GM18498 (cell line): ENCODE data around the gene KIF12.

Experiments used
- ATAC-seq: cut with Tn5 transposase; IDR thresholded peaks from one replicate; pipeline ENCODE4 v1.9.1; 2021; ENCODE audit warnings: mild to moderate bottlenecking, moderate library complexity; ENCODE audit not compliant: unreplicated experiment

Gene KIF12

GRCh38 chr9:114107286-114108001 is 8.4 kb upstream of the KIF12 start:
- ATAC-seq = no peak

GRCh38 chr9:114105236-114105635 is 6.1 kb upstream of the KIF12 start:
- no peak for ATAC-seq

- no peak for ATAC-seq
Observed at GRCh38 chr9:114102484-114102883, 3.4 kb upstream of the KIF12 start.

DNA sequence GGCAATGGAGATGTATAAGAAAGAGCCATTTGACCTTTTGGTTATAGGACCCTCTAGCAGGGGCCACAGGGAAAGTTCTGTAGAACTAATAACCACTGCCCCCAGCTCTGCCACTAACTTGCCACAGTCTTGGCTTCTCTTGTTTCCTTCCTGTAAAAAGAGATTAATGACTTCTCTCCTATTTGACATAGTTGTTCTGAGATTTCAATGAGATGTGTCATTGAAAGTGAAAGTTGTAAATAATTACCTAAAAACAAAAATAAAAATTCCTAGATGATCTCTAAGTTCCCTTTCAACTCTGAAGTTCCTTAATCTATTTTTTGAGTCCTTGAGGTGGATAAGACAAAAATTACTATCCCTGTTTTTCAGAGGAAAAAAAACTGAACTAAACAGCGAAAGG is 1.4 kb upstream of the KIF12 start:
- ATAC-seq = no peak

DNA sequence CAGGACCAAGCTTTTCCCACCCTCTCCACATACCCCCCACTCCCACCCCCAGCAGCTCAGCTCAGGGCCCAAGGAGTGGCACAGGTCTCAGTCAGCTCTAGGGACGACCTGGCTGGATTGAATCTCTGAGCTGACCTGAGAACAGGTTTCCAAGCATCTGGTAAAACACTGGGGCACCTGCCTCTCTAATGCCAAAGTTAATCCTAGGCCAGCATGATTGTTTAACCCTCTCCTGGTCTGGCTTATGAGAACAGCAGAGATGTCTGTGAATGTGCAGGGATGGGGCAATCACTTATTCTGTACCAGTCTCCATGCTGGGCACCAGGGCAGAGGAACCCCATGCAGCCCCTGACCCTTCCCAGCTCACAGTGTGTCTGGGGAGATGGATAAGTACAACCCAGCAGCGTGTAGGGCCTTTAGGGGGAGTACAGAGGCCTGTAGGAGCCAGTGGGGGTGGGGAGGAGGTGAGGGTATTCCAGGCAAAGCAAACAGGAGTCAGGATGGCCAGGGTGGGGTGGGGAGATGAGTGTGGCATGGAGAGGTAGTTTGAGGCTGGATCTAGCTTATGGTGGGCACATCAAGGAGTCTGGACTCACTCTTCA is 678 bp upstream of the KIF12 start:
- ATAC-seq = no peak

GRCh38 chr9:114098021-114098935 is 814 bp downstream of the KIF12 start:
- no peak for ATAC-seq

DNA sequence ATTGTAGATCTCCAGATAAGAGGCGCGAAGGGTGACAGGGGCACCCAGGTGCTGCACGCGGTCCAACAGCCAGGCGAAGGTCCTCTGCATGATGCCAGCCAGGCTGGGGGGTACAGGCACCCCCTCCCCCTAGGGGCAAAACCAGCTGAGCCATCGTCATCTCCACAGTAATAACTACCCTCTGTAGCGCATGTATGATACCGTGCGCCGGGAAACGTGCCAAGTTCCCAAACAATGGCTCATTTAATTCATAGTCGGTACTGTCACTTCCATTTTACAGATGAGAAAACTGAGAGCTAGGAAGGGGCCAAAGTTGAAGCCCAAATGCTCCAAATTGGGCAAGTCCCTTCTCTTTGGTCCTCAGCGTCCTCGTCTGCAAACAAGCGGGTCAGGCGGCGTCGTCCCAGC is 1.5 kb downstream of the KIF12 start:
- no peak for ATAC-seq

DNA sequence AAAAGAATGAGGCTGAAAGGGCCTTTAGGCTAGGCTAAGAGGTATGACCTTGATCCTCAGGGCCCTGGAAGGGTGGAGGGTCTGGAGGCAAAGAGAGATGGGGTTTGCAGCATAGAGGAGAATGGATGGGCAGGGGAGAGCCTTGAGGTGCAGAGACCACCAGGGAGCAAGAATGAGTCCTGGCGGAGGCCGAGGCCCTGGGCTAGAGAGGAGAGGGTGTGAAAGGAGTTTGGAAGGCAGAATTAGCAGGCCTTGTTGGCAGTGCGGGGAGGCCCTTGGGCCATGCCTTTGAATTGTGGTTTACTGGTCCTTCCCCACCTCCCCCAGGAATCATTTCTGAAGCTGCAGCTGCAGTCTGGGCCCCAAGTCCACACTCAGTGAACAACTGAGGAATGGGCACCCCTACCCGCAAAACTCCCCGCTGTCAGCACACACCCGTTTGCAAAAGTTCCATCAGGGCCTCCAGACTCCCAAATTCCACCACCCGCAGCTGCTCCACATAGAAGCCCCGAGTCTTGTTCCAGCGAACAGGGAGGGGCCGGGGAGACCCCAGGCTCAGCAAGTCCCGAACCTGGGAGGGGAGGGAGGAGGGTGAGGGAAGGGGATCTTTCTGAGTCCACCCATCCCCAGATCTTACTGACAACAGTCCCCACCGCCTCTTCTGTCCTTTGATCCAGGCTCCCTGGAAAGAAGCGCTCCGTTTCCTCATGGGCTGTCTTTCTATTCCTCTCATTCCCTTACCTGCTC is 2.1 kb downstream of the KIF12 start:
- ATAC-seq = no peak

- ATAC-seq = no peak
Observed at GRCh38 chr9:114096041-114096511, 3.0 kb downstream of the KIF12 start.

GRCh38 chr9:114094971-114095370 is 4.1 kb downstream of the KIF12 start:
- ATAC-seq = no peak

DNA sequence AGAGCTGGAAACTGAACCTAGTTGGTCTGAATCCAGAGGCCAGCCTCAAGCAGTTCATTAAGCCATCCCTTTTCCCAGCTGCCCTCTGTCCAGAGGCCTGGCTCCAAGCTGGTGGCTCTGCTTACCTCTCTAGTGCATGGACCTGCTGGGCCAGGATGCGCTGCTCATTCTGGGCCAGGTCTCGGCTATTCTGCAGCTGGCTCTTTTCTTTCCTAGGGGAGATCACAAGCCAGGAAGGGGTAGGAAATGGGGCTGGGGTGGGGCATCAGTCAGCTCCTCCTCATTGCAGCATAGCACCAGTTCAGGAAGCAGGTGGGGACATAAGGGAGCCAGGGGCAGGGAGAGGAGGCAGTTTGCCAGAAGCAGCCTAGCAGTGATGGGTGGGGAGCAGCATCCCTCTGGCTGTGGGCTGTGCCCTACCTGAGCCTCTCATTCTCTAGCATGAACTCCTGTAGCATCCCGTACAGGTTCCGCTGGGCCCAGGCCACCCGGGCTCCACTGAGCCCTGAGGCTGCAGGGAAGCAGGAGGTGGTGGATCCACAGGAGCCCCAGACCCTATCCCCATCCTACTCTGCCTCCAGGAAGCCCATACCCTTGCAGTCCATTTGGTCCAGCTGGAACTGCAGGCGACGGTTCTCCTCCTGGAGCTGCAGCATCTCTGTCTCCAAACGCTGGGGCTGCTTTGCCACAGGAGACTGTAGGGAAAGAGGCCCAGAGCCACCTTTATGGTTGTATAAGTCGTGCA is 5.2 kb downstream of the KIF12 start:
- ATAC-seq = no peak

DNA sequence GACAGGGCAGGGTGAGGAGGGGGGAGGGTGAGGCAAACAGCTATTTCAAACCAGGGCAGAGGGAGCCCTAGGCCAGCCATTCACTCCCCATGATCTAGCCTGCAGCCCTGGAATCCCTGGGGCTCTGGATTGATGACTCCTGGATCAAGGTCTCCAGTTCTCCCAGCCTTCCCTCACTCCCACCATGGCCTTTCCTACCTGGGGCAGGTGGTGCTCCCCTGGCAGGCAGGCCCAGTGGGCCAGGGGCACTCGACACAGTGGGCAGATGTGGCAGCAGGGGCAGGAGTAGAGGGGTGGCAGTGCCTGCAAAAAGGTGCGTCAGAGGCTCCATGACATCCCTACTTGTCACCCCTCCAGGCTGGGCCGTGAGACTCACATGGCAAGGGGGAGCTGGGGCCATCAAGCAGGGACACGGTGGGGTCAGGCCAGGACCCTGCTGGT is 6.0 kb downstream of the KIF12 start:
- no peak for ATAC-seq

- no peak for ATAC-seq
Observed at GRCh38 chr9:114092336-114092735, 6.8 kb downstream of the KIF12 start.

GRCh38 chr9:114091711-114092110 is 7.4 kb downstream of the KIF12 start:
- no peak for ATAC-seq

- ATAC-seq = no peak
Observed at GRCh38 chr9:114090798-114091197, 8.3 kb downstream of the KIF12 start.

GRCh38 chr9:114089206-114089840 is 9.8 kb downstream of the KIF12 start:
- no peak for ATAC-seq

DNA sequence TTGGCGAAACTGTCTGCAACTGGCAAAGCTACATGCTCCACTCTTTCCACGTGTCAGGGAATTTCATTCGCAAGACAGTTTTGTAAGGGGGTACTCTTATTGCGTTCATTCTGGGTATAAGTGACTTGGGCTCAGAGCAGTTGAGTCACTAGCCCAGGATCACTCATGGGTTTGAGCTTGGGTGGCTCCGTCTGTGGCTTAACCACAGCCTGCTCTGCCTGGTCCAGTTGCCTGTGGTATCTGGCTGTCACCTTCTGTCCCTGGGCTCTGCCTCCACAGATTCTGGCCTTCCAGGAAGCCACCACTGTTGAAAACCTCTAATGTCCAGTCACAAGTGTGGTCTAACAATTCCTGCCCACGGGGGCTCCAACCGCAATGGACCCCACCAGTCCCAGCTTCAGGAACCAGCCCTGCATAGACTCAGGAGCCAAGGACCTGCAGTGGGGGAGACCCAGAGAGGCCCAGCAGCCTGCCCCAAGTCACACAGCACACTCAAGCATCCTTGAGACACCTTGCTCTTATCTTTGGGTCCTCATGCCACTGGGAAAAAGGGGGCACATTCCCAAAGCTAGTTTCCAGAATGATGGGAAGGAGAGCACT is 10.4 kb downstream of the KIF12 start:
- ATAC-seq = no peak

GRCh38 chr9:114087721-114088120 is 11.4 kb downstream of the KIF12 start:
- no peak for ATAC-seq

- ATAC-seq = no peak
Observed at GRCh38 chr9:114086607-114087006, 12.5 kb downstream of the KIF12 start.
